Measurements from ENCODE around the gene VPS13D.

DNA sequence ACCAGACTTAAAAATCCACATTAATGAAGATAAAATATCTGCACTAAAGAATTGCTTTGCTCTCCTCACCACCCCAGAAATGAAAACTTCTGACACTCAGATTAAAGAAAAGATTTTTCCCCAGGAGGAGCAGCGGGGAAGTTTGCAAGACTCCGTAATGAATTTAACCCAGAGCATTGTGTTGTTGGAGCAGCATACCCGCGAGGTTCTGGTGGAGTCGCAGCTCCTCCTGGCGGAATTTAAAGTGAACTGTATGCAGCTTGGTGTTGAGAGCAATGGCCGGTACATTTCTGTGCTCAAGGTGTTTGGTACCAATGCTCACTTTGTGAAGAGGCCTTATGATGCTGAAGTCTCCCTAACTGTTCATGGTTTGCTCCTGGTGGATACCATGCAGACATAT lies 46.4 kb downstream of the VPS13D start:
- no peak for TF ChIP-seq POLR2A (IDR thresholded peaks at IDR 0.05; ENCODE audit: extremely low read depth, insufficient read length)
- TF ChIP-seq CTCF (IDR thresholded peaks at IDR 0.05; ENCODE audit: low read depth, low read length): no peak
